WTC11 (cell line): ENCODE results near the gene SH3BP2. TPM values are rescaled to one million over a fixed set of nuclear protein-coding genes. Genes with fewer than 3 reads are reported as not detected.

Source experiments
- ATAC-seq: fragments of 200-7000 bp; cut with Tn5 transposase; 2 replicates; pipeline ENCODE4 v1.10.0; 2021; ENCODE audit warnings: mild to moderate bottlenecking, moderate library complexity
- CTCF ChIA-PET: fragments of 300-600 bp; sonication (Branson Sonifier 250); formaldehyde crosslinking; loops from one replicate; lab custom pipeline; 2021; ENCODE audit warnings: antibody characterized with exemption; lab: Charles Lee
- POLR2A ChIA-PET: fragments of 350-600 bp; sonication (Branson Sonifier 250); formaldehyde crosslinking; loops from one replicate; lab custom pipeline; 2021; ENCODE audit warnings: antibody characterized with exemption; lab: Charles Lee
- DNase-seq: peaks from one replicate; pipeline ENCODE4 v3.0.0; 2021; ENCODE audit warnings: low spot score
- H3K27ac Mint-ChIP-seq: 2 replicates; pipeline ENCODE4 v1.8.0; 2021; ENCODE audit warnings: mixed read lengths
- H3K27me3 Mint-ChIP-seq: 2 replicates; pipeline ENCODE4 v1.8.0; 2021; ENCODE audit warnings: low read depth, mild to moderate bottlenecking, moderate library complexity, mixed read lengths
- H3K36me3 Mint-ChIP-seq: 2 replicates; pipeline ENCODE4 v1.8.0; 2021; ENCODE audit warnings: mixed read lengths
- H3K4me1 Mint-ChIP-seq: 2 replicates; pipeline ENCODE4 v1.8.0; 2022; ENCODE audit warnings: mixed read lengths
- H3K4me3 Mint-ChIP-seq: 2 replicates; pipeline ENCODE4 v1.8.0; 2021; ENCODE audit warnings: mild to moderate bottlenecking, moderate library complexity, mixed read lengths
- H3K9me3 Mint-ChIP-seq: 2 replicates; pipeline ENCODE4 v1.8.0; 2021; ENCODE audit warnings: mixed read lengths
- E2F5 ChIP-seq: sonication (generic); formaldehyde crosslinking; IDR thresholded peaks from 2 replicates; pipeline ENCODE4 v1.8.1; 2022; ENCODE audit warnings: mild to moderate bottlenecking, moderate library complexity, missing genetic modification reagents
- ELF4 ChIP-seq: sonication (generic); formaldehyde crosslinking; IDR thresholded peaks from 2 replicates; pipeline ENCODE4 v1.8.1; 2022; ENCODE audit warnings: low read depth, mild to moderate bottlenecking, moderate library complexity, missing genetic modification reagents
- KAT7 ChIP-seq: sonication (generic); formaldehyde crosslinking; IDR thresholded peaks from 2 replicates; pipeline ENCODE4 v1.8.1; 2023; ENCODE audit warnings: missing genetic modification reagents, mild to moderate bottlenecking, borderline replicate concordance
- NFATC4 ChIP-seq: fragments of 250-450 bp; sonication (Bioruptor Pico); IDR thresholded peaks from 2 replicates; pipeline ENCODE4 v1.9.0; 2021; ENCODE audit warnings: mild to moderate bottlenecking
- NR1H2 ChIP-seq: sonication (generic); formaldehyde crosslinking; IDR thresholded peaks from 2 replicates; pipeline ENCODE4 v1.9.0; 2021; ENCODE audit warnings: mild to moderate bottlenecking, moderate library complexity, missing genetic modification reagents
- SMAD3 ChIP-seq: sonication (generic); formaldehyde crosslinking; IDR thresholded peaks from 2 replicates; pipeline ENCODE4 v1.8.0; 2022; ENCODE audit warnings: missing genetic modification reagents, mild to moderate bottlenecking, borderline replicate concordance
- TCF7 ChIP-seq: sonication (generic); formaldehyde crosslinking; IDR thresholded peaks from 2 replicates; pipeline ENCODE4 v1.8.0; 2022; ENCODE audit warnings: mild to moderate bottlenecking, low read depth, missing genetic modification reagents, moderate library complexity
- TEAD4 ChIP-seq: sonication (generic); formaldehyde crosslinking; IDR thresholded peaks from 2 replicates; pipeline ENCODE4 v1.8.0; 2022; ENCODE audit warnings: mild to moderate bottlenecking, missing genetic modification reagents
- TP53 ChIP-seq: sonication (generic); formaldehyde crosslinking; IDR thresholded peaks from 2 replicates; pipeline ENCODE4 v1.8.1; 2023; ENCODE audit warnings: mild to moderate bottlenecking, missing genetic modification reagents
- ZNF232 ChIP-seq: sonication (generic); formaldehyde crosslinking; IDR thresholded peaks from 2 replicates; pipeline ENCODE4 v1.8.0; 2022; ENCODE audit warnings: mild to moderate bottlenecking, missing genetic modification reagents
- ZNF396 ChIP-seq: fragments of 250-450 bp; sonication (Bioruptor Pico); IDR thresholded peaks from 2 replicates; pipeline ENCODE4 v1.8.0; 2021; ENCODE audit warnings: mild to moderate bottlenecking, moderate library complexity, borderline replicate concordance
- ZNF532 ChIP-seq: fragments of 250-450 bp; sonication (Bioruptor Pico); IDR thresholded peaks from 2 replicates; pipeline ENCODE4 v1.9.0; 2021; ENCODE audit warnings: mild to moderate bottlenecking, borderline replicate concordance
- ZNF671 ChIP-seq: fragments of 250-450 bp; sonication (Bioruptor Pico); IDR thresholded peaks from 2 replicates; pipeline ENCODE4 v1.8.0; 2021; ENCODE audit warnings: mild to moderate bottlenecking
- total RNA-seq: library from RNA; stranded (reverse); gene quantifications from 3 replicates; pipeline ENCODE4 v1.2.3, GENCODE V29; 2021
- TF ChIP-seq, protein P1 (sequence below): fragments of 250-450 bp; sonication (Bioruptor Pico); IDR thresholded peaks from 2 replicates; pipeline ENCODE4 v2.1.2; 2022; ENCODE audit warnings: mild to moderate bottlenecking, moderate library complexity
- TF ChIP-seq, protein P2 (sequence below): sonication (generic); formaldehyde crosslinking; IDR thresholded peaks from 2 replicates; pipeline ENCODE4 v1.8.1; 2023; ENCODE audit warnings: mild to moderate bottlenecking, missing genetic modification reagents, borderline replicate concordance
- TF ChIP-seq, protein P3 (sequence below): sonication (generic); formaldehyde crosslinking; IDR thresholded peaks from 2 replicates; pipeline ENCODE4 v1.8.1; 2023; ENCODE audit warnings: mild to moderate bottlenecking, missing genetic modification reagents, moderate library complexity
- TF ChIP-seq, protein P4 (sequence below): fragments of 250-450 bp; sonication (Bioruptor Pico); IDR thresholded peaks from 2 replicates; pipeline ENCODE4 v1.9.0; 2021; ENCODE audit warnings: moderate library complexity, mild to moderate bottlenecking, inconsistent platforms, borderline replicate concordance
- TF ChIP-seq, protein P5 (sequence below): sonication (generic); formaldehyde crosslinking; IDR thresholded peaks from 2 replicates; pipeline ENCODE4 v1.8.1; 2023; ENCODE audit warnings: mild to moderate bottlenecking, moderate library complexity, missing genetic modification reagents
- TF ChIP-seq, protein P6 (sequence below): sonication (generic); formaldehyde crosslinking; conservative IDR thresholded peaks from 2 replicates; pipeline ENCODE4 v1.8.1; 2022; ENCODE audit warnings: mild to moderate bottlenecking, missing genetic modification reagents

Gene SH3BP2
- total RNA-seq, 1 experiment from 2014 or later = 49.1 TPM

- no peak for DNase-seq
- H3K27me3 Mint-ChIP-seq = no peaks in the 10 kb centered on the region
- no peak for TF ChIP-seq NFATC4
- TF ChIP-seq TCF7 (CRISPR knock-in tag) = no peak
- TF ChIP-seq, protein P1, sequence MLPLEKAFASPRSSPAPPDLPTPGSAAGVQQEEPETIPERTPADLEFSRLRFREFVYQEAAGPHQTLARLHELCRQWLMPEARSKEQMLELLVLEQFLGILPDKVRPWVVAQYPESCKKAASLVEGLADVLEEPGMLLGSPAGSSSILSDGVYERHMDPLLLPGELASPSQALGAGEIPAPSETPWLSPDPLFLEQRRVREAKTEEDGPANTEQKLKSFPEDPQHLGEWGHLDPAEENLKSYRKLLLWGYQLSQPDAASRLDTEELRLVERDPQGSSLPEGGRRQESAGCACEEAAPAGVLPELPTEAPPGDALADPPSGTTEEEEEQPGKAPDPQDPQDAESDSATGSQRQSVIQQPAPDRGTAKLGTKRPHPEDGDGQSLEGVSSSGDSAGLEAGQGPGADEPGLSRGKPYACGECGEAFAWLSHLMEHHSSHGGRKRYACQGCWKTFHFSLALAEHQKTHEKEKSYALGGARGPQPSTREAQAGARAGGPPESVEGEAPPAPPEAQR (CRISPR knock-in tag) = no peak
- no peak for TF ChIP-seq E2F5 (CRISPR knock-in tag)
- no peak for TF ChIP-seq KAT7 (CRISPR knock-in tag)
- TF ChIP-seq, protein P2, sequence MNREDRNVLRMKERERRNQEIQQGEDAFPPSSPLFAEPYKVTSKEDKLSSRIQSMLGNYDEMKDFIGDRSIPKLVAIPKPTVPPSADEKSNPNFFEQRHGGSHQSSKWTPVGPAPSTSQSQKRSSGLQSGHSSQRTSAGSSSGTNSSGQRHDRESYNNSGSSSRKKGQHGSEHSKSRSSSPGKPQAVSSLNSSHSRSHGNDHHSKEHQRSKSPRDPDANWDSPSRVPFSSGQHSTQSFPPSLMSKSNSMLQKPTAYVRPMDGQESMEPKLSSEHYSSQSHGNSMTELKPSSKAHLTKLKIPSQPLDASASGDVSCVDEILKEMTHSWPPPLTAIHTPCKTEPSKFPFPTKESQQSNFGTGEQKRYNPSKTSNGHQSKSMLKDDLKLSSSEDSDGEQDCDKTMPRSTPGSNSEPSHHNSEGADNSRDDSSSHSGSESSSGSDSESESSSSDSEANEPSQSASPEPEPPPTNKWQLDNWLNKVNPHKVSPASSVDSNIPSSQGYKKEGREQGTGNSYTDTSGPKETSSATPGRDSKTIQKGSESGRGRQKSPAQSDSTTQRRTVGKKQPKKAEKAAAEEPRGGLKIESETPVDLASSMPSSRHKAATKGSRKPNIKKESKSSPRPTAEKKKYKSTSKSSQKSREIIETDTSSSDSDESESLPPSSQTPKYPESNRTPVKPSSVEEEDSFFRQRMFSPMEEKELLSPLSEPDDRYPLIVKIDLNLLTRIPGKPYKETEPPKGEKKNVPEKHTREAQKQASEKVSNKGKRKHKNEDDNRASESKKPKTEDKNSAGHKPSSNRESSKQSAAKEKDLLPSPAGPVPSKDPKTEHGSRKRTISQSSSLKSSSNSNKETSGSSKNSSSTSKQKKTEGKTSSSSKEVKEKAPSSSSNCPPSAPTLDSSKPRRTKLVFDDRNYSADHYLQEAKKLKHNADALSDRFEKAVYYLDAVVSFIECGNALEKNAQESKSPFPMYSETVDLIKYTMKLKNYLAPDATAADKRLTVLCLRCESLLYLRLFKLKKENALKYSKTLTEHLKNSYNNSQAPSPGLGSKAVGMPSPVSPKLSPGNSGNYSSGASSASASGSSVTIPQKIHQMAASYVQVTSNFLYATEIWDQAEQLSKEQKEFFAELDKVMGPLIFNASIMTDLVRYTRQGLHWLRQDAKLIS = no peak
- ATAC-seq = no peak
- peaks cover 19% of the 10 kb centered on the region for H3K36me3 Mint-ChIP-seq
- no peak overlapping the region for H3K4me3 Mint-ChIP-seq
- H3K27ac Mint-ChIP-seq = no peak overlapping the region
- POLR2A ChIA-PET = no interaction called here
- CTCF ChIA-PET = no interaction called here
- no peaks in the 10 kb centered on the region for H3K9me3 Mint-ChIP-seq
- no peaks in the 10 kb centered on the region for H3K4me1 Mint-ChIP-seq
These were observed 38.9 kb downstream of the SH3BP2 start for GRCh38 chr4:2831611-2832308.

DNA sequence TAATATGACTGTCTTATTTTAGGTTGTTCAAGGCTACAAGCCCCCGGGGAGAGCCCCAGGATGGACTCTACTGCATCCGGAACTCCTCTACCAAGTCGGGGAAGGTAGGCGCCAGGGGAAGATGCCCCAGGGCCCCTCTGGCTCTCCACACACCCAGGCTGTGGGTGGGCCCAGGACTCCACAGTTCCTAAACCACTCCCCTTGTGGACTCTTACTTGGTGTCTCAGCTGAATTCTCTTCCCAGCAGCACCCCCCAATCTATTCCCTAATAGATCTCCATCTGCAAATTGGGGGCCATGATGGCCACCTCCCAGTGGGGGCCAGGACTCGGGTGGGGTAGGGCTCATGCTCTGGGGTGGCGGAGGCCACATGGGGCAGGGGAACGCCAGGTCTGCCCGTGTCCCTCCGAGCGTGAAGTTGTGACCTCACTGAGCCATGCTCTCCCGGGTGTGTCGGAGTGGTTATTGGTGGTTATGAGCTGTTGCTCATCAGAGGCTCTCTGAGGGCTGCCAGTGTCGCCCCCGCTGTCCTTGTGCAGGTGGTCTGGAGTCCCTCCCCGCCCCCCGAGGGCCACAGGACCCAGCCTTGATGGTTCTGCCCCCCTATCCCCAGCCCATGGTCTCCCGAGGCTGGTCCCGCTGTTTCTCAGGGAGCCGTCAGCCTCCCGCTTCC lies 39.6 kb downstream of the SH3BP2 start:
- ChIA-PET POLR2A (no interaction called here), CTCF (no interaction called here)
- Mint-ChIP-seq H3K4me3 (no peak overlapping the region), H3K4me1 (peaks cover 5% of the 10 kb centered on the region), H3K9me3 (no peaks in the 10 kb centered on the region), H3K27ac (no peak overlapping the region), H3K27me3 (no peaks in the 10 kb centered on the region), H3K36me3 (peaks cover 14% of the 10 kb centered on the region)
- TF ChIP-seq SMAD3 (CRISPR knock-in tag) = no peak
- TF ChIP-seq, protein P3, sequence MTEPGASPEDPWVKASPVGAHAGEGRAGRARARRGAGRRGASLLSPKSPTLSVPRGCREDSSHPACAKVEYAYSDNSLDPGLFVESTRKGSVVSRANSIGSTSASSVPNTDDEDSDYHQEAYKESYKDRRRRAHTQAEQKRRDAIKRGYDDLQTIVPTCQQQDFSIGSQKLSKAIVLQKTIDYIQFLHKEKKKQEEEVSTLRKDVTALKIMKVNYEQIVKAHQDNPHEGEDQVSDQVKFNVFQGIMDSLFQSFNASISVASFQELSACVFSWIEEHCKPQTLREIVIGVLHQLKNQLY (CRISPR knock-in tag) = no peak
- TF ChIP-seq TEAD4 (CRISPR knock-in tag) = no peak
- TF ChIP-seq, protein P4, sequence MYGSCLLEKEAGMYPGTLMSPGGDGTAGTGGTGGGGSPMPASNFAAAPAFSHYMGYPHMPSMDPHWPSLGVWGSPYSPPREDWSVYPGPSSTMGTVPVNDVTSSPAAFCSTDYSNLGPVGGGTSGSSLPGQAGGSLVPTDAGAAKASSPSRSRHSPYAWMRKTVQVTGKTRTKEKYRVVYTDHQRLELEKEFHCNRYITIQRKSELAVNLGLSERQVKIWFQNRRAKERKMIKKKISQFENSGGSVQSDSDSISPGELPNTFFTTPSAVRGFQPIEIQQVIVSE = no peak
- no peak for TF ChIP-seq NR1H2 (CRISPR knock-in tag)
- no peak for TF ChIP-seq ELF4 (CRISPR knock-in tag)
- TF ChIP-seq ZNF396 (CRISPR knock-in tag) = no peak
- TF ChIP-seq TP53 (CRISPR knock-in tag) = no peak
- TF ChIP-seq, protein P5, sequence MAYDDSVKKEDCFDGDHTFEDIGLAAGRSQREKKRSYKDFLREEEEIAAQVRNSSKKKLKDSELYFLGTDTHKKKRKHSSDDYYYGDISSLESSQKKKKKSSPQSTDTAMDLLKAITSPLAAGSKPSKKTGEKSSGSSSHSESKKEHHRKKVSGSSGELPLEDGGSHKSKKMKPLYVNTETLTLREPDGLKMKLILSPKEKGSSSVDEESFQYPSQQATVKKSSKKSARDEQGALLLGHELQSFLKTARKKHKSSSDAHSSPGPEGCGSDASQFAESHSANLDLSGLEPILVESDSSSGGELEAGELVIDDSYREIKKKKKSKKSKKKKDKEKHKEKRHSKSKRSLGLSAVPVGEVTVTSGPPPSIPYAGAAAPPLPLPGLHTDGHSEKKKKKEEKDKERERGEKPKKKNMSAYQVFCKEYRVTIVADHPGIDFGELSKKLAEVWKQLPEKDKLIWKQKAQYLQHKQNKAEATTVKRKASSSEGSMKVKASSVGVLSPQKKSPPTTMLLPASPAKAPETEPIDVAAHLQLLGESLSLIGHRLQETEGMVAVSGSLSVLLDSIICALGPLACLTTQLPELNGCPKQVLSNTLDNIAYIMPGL (CRISPR knock-in tag) = no peak
- TF ChIP-seq, protein P6, sequence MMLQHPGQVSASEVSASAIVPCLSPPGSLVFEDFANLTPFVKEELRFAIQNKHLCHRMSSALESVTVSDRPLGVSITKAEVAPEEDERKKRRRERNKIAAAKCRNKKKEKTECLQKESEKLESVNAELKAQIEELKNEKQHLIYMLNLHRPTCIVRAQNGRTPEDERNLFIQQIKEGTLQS (CRISPR knock-in tag) = no peak
- TF ChIP-seq ZNF232 (CRISPR knock-in tag) = no peak
- TF ChIP-seq ZNF532 = no peak
- no peak for TF ChIP-seq ZNF671 (CRISPR knock-in tag)
- ATAC-seq (no peak), DNase-seq (no peak)
